NCI-H187 (cell line): ENCODE data around the gene MPLKIP.
A peak's percentile ranks its signal among the peaks of the same experiment; 100 is the strongest.
"Not testable (repeated sequence)": the region's sequence is repeated elsewhere in the genome, so short reads cannot be mapped to it uniquely, and the experiment has no call there.

ENCODE experiments used
- DNase-seq, 2 experiments: peaks; one replicate each; lab custom pipeline; 2025; lab: John Stamatoyannopoulos, UW

The MPLKIP gene

GRCh38 chr7:40134428-40135316 is at the start of gene MPLKIP, which contains the start of gene SUGCT:
MPLKIP (minus strand) TSS chr7:40134622; CDS start chr7:40134567, 55 bp downstream.
SUGCT (plus strand) TSS chr7:40135005.
- peak; percentile 53 to 92 for DNase-seq

GRCh38 chr7:40182452-40182851 is 48.0 kb upstream of the MPLKIP start:
- DNase-seq = no peak

- no peak for DNase-seq
These were observed 42.6 kb upstream of the MPLKIP start for GRCh38 chr7:40177071-40177470.

GRCh38 chr7:40175725-40176510 is 41.5 kb upstream of the MPLKIP start:
- no peak for DNase-seq

- not testable (repeated sequence) for DNase-seq
These were observed 40.8 kb upstream of the MPLKIP start for GRCh38 chr7:40175256-40175655.

- not testable (repeated sequence) for DNase-seq
These were observed 38.7 kb upstream of the MPLKIP start for GRCh38 chr7:40173121-40173520.

GRCh38 chr7:40168266-40168665 is 33.8 kb upstream of the MPLKIP start:
- not testable (repeated sequence) for DNase-seq

- no peak for DNase-seq
These were observed 32.9 kb upstream of the MPLKIP start for GRCh38 chr7:40167291-40167690.

- DNase-seq = no peak
These were observed 30.8 kb upstream of the MPLKIP start for GRCh38 chr7:40165216-40165615.

GRCh38 chr7:40162516-40162915 is 28.1 kb upstream of the MPLKIP start:
- no peak for DNase-seq

- no peak for DNase-seq
These were observed 22.6 kb upstream of the MPLKIP start for GRCh38 chr7:40156988-40157387.

- DNase-seq = no peak
These were observed 17.1 kb upstream of the MPLKIP start for GRCh38 chr7:40151504-40151903.

- no peak for DNase-seq
These were observed 14.2 kb upstream of the MPLKIP start for GRCh38 chr7:40148671-40149070.

- not testable (repeated sequence) for DNase-seq
These were observed 13.8 kb upstream of the MPLKIP start for GRCh38 chr7:40148247-40148580.

- DNase-seq = no peak
These were observed 13.2 kb upstream of the MPLKIP start for GRCh38 chr7:40147371-40148246.

- not testable (repeated sequence) for DNase-seq
These were observed 11.2 kb upstream of the MPLKIP start for GRCh38 chr7:40145596-40146130.

- not testable (repeated sequence) for DNase-seq
These were observed 7.5 kb upstream of the MPLKIP start for GRCh38 chr7:40141916-40142315.

- not testable (repeated sequence) for DNase-seq
These were observed 5.5 kb upstream of the MPLKIP start for GRCh38 chr7:40139891-40140290.

GRCh38 chr7:40138973-40139372 is 4.6 kb upstream of the MPLKIP start:
- no peak for DNase-seq

GRCh38 chr7:40137563-40137962 is 3.1 kb upstream of the MPLKIP start:
- DNase-seq = no peak

GRCh38 chr7:40135317-40135610 is 842 bp upstream of the MPLKIP start:
- DNase-seq = no peak
